ENCODE measurements around the gene MAP3K2. TPM values are rescaled to one million over a fixed set of nuclear protein-coding genes. Genes with fewer than 3 reads are reported as not detected.

Gene MAP3K2
- total RNA-seq, 4 donors from 2014 or later, result 29.4 to 49.1 (median 44.0) TPM

DNA sequence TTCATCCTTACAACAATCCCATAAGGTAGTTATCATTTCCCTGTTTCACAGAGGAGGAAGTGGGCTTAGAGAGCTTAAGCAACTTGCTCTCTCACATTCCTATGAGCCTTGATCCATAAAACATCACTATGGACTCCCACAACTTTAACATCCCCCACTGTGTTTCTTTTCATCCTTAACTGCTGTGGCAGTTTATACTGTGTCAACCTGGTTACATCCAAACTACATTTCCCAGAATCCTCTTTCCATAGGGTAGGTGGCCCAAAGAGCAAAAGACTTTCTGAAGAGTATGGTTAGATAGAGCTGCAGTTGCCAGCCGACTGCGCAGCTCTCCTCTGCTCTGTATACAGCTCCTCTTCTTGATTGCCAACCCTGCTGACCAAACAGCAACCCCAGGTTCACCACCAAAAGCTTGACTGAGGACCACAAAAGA is 22.5 kb downstream of the MAP3K2 start:
- peaks cover 30% of the 10 kb centered on the region for H3K4me1 ChIP-seq
- H3K36me3 ChIP-seq, result no peaks in the 10 kb centered on the region
- DNase-seq (ENCODE audit: low spot score in 2 of 2), result no peak
- H3K9me3 ChIP-seq, result no peaks in the 10 kb centered on the region
- no peaks in the 10 kb centered on the region for H3K27me3 ChIP-seq
- H3K4me3 ChIP-seq, result no peak overlapping the region
- TF ChIP-seq POLR2A (IDR thresholded peaks at IDR 0.05) (no peak), POLR2AphosphoS5 (IDR thresholded peaks at IDR 0.05) (no peak), EP300 (IDR thresholded peaks at IDR 0.05) (no peak)
- TF ChIP-seq, protein P1, sequence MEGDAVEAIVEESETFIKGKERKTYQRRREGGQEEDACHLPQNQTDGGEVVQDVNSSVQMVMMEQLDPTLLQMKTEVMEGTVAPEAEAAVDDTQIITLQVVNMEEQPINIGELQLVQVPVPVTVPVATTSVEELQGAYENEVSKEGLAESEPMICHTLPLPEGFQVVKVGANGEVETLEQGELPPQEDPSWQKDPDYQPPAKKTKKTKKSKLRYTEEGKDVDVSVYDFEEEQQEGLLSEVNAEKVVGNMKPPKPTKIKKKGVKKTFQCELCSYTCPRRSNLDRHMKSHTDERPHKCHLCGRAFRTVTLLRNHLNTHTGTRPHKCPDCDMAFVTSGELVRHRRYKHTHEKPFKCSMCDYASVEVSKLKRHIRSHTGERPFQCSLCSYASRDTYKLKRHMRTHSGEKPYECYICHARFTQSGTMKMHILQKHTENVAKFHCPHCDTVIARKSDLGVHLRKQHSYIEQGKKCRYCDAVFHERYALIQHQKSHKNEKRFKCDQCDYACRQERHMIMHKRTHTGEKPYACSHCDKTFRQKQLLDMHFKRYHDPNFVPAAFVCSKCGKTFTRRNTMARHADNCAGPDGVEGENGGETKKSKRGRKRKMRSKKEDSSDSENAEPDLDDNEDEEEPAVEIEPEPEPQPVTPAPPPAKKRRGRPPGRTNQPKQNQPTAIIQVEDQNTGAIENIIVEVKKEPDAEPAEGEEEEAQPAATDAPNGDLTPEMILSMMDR (IDR thresholded peaks at IDR 0.05), result no peak
- no peak overlapping the region for H3K27ac ChIP-seq
- 77% methylated on average over 2 of the region's 2 CpGs for WGBS

DNA sequence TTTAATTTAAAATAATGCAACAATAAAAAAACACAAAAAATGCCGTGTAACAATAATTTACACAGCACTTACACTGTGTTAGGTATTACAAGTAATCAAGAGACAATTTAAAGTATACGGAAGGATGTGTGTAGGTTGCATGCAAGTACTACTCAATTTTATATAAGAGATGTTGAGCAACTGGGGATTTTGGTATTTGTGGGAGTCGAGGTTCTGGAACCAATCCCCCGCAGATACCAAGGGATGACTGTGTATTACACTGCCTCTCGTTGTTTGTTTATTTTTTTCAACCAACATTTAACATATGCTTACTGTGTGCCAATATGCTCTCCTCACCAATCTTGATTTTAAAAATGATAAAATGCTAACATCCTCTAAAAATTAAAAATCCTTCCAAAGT is 24.8 kb downstream of the MAP3K2 start:
- H3K9me3 ChIP-seq, result no peaks in the 10 kb centered on the region
- no peak for DNase-seq (ENCODE audit: low spot score in 2 of 2)
- H3K4me3 ChIP-seq, result no peak overlapping the region
- peaks cover 30% of the 10 kb centered on the region for H3K4me1 ChIP-seq
- no peaks in the 10 kb centered on the region for H3K27me3 ChIP-seq
- no peaks in the 10 kb centered on the region for H3K36me3 ChIP-seq
- TF ChIP-seq EP300 (IDR thresholded peaks at IDR 0.05) (no peak), POLR2AphosphoS5 (IDR thresholded peaks at IDR 0.05) (no peak), POLR2A (IDR thresholded peaks at IDR 0.05) (no peak)
- TF ChIP-seq, protein P1 (IDR thresholded peaks at IDR 0.05), result no peak
- WGBS, result 52% methylated on average over 5 of the region's 5 CpGs
- no peak overlapping the region for H3K27ac ChIP-seq

DNA sequence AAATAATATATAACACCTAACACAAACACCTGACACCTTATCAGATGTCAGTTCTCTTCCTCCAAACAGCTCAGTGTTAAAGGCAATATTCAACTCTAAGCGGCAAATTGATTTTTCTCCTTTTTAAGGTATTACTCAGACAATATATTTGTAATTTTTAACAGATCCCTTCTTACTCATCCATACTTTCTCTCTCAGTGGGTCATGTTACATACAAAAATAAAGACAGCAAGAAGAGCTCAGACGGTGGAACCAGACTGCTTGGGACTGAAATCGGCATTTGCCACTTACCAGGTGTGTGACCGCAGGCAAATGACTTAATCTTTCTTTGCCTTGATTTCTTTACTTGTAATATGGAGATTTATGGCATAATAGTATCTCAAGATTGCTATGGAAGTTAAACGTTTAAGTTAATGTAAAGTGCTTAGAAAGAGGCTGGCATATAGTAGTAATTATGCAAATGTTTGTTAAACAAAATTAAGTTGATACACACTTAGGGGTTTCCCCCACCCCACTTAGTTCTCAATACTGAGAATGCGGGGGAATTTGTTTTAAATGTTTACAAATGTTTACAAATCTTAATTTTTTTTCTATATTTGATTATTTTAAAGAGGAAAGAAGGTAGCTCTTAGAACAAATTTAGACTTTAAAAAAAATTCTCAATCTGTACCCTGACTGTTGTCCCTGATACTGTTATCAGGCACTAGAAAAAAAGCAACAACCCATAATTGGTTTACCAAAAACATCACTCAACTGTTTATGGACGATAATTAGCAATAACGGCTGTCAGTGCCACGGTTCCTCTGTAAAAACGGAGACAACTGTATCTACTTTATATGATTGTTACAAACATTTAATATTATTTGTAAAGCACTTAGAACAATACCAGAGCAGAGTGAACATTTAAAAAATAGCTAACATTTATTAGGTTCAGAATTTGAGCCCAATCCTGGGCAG is 25.6 kb downstream of the MAP3K2 start:
- no peak for DNase-seq (ENCODE audit: low spot score in 2 of 2)
- WGBS, result 80% methylated on average over 10 of the region's 10 CpGs
- Histone ChIP-seq H3K4me3 (no peak overlapping the region), H3K4me1 (peaks cover 30% of the 10 kb centered on the region), H3K27me3 (no peaks in the 10 kb centered on the region), H3K9me3 (no peaks in the 10 kb centered on the region), H3K27ac (no peak overlapping the region), H3K36me3 (no peaks in the 10 kb centered on the region)
- TF ChIP-seq POLR2A (IDR thresholded peaks at IDR 0.05), result no peak
- no peak for TF ChIP-seq POLR2AphosphoS5 (IDR thresholded peaks at IDR 0.05)
- TF ChIP-seq, protein P1 (IDR thresholded peaks at IDR 0.05), result no peak
- TF ChIP-seq EP300 (IDR thresholded peaks at IDR 0.05), result no peak

DNA sequence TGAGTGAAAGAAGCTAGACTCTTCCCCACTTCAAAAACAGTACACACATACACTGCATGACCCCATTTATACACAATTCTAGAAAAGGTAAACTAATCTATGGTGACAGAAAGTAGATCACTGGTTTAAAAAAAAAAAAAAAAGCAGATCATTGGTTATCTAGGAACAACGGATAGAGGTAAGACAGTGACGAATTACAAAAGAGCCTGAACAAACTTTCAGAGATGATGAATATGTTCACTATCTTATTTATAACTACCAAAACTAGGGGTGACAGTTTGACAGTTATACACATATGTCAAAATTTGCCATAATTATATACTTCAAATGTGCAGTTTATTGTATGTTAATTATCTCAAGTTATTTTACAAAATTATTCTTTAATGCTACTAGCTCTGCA is 27.5 kb downstream of the MAP3K2 start:
- no peak for DNase-seq (ENCODE audit: low spot score in 2 of 2)
- no peaks in the 10 kb centered on the region for H3K9me3 ChIP-seq
- WGBS, result 68% methylated on average over 2 of the region's 2 CpGs
- no peak overlapping the region for H3K4me3 ChIP-seq
- peaks cover 27% of the 10 kb centered on the region for H3K4me1 ChIP-seq
- TF ChIP-seq EP300 (IDR thresholded peaks at IDR 0.05) (no peak), POLR2AphosphoS5 (IDR thresholded peaks at IDR 0.05) (no peak), POLR2A (IDR thresholded peaks at IDR 0.05) (no peak)
- TF ChIP-seq, protein P1 (IDR thresholded peaks at IDR 0.05), result no peak
- no peaks in the 10 kb centered on the region for H3K27me3 ChIP-seq
- H3K36me3 ChIP-seq, result no peaks in the 10 kb centered on the region
- H3K27ac ChIP-seq, result no peak overlapping the region

DNA sequence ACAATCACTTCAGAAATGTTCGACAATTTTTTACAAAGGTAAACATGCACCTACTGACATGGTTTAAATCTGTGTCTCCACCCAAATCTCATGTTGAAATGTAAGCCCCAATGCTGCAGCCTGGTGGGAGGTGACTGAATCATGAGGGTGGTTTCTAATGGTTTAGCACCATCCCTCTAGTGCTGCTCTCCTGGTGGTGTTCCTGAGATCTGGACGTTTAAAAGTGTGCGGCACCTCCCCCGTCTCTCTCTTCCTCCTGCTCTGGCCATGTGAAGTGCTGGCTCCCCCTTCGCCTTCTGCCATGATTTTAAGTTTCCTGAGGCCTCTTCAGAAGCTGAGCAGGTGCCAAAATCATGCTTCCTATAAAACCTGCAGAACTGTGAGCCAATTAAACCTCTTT is 28.3 kb downstream of the MAP3K2 start:
- no peak for DNase-seq (ENCODE audit: low spot score in 2 of 2)
- no peaks in the 10 kb centered on the region for H3K27me3 ChIP-seq
- no peak overlapping the region for H3K4me3 ChIP-seq
- 54% methylated on average over 5 of the region's 5 CpGs for WGBS
- H3K9me3 ChIP-seq, result no peaks in the 10 kb centered on the region
- no peaks in the 10 kb centered on the region for H3K36me3 ChIP-seq
- H3K4me1 ChIP-seq, result peaks cover 28% of the 10 kb centered on the region
- H3K27ac ChIP-seq, result no peak overlapping the region
- TF ChIP-seq POLR2A (IDR thresholded peaks at IDR 0.05) (no peak), POLR2AphosphoS5 (IDR thresholded peaks at IDR 0.05) (no peak), EP300 (IDR thresholded peaks at IDR 0.05) (no peak)
- TF ChIP-seq, protein P1 (IDR thresholded peaks at IDR 0.05), result no peak

Measured in suprapubic skin (tissue), 4 donors.